ENCODE data around the gene KRTAP10-2.

Gene KRTAP10-2

DNA sequence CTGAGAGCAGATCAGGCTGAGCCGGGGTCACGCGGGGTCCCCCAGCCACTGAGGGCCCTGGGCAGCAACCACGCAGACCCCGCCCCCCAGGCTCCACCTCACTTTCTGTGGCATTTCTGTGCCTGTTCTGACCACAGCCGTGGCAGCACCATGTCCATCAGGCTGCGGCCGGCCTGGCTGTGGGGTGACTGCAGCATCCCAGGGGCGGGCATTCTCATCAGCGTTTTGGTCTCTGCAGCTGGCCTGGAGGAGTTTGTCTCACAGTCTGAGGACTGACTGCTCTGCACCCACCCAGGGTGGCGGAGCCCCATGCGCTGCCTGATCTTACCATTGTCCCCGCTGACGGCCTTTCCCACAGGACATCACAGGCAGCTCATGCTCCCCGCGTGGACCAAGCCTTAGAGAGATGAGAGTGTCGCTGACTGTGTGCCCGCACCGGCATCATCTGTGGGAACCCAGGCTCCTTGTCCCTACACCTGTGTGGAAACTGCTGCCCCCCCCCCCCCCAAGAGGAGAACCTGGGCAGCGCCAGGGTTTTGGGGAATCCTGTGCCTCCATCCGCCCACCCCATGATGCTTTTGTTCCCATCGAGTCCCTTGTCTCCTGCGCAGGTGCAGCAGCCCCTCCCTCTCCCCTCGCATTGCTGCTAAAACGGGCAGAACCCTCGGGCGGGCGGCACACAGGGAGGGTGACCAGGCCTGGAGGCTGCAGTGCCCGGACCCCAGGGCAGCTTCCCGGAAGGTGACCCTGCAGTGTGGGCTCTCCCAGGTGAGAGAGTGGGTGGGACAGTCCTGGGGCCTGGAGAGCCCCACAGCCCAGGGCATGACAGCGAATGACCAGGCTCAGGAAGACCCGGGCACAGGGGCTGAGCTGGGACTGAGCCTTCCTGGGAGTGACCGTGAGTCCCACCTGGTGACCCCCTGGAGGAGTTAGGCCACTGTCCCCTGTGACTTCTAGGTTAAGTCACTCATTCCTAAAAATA, 13.1 kb downstream of the KRTAP10-2 start:
- DNase-seq = no peak

- no peak for DNase-seq
Measured at GRCh38 chr21:44535963-44536362, 15.3 kb downstream of the KRTAP10-2 start.

- no peak for DNase-seq
Measured at GRCh38 chr21:44534688-44535087, 16.6 kb downstream of the KRTAP10-2 start.

- no peak for DNase-seq
Measured at GRCh38 chr21:44533891-44534627, 17.2 kb downstream of the KRTAP10-2 start.

DNA sequence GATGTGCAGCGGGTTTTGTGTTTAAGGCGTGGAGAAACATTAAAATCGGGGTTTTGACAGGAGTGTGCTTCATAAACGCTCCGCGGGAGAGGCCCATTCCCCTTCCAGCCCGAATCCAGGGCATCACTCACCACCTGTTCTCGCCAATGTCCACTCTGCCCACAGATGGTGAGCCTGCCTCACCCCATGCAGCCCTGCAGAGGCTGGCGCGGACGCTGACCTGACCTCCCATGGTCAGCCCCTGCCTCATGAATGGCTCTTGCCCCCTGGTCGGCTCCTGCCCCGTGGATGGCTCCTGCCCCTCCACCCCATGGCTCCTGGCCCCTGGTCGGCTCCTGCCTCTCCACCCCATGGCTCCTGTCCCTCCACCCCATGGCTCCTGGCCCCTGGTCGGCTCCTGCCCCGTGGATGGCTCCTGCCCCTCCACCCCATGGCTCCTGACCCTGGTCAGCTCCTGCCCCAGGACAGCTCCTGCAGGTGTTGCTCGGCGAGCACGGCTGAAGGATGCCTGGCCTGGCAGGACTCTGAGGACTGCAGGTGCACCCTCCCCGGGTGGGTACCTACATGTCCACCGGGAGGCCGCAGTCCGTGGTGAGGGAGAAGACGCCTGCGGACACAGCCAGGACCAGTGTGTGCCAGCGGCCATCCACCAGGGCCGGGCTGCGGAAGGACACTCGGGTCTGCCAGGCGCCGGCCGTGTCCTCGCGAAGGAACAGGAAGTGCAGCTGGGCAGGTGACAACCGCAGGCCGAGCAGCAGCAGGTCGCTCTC, 18.0 kb downstream of the KRTAP10-2 start:
- DNase-seq = no peak

DNA sequence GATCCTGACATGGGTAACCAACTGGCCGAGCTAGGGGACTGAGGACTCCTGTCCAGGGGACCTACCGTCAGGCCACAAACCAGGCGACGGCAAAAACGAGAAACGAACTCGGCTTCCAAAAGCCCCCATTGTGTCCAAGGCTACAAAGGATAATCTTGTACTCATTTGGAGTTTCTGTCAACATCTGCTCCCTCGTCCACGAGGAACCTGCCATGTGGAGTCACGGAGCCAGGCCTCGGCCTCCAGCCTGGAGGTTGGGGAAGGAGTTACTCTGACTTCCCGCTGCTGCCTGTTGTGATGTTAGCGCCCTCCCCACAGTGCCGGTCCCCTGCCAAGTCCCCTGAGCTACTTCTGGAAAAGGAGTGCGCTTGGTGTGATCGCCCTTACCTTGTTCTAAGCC, 18.6 kb downstream of the KRTAP10-2 start:
- DNase-seq = no peak

DNA sequence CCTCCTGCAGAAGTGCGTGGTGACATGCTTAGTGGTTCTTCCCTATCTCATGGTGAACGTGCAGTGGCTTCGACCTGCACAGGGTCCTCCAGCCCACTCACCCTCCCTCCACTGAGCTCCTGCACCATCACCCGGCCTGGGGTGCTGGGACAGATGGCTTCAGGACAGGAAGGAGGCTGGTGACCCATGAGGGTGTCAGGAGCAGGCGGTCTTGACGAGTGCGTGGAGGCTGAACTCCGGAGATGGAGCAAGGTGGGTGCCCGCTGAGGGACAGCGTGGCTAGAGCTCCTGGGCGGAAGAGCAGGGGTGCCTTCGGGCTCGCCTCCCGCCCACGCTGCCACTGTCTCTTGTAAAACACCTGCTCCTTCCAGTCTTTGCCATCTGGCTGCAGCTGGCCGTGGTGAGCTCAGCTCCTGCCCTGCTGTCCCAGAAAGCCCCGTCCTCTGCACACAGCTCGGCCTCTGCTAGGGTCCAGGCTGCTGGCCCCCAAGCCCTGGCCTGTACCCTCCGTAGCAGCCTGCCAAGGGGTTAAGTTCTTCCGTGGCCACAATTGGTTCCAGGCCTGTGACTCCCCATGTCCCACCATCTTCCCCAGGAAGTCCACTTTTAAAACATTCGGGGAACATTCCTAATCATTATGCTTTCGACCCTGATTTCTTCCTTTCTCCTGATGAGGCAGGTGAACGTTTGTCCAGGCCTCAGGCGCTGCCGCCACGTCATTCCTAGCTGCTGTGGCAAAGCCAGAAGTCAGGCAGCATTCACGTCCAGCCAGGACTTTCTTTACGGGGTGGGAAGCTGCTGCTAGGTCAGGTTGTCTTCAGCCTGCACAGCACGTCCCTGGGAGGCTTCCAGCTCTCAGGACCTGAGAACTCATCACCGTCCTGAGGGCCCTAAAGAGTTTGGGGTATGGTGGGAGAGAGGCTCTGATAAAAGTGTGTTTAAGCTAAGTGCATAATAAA, 19.4 kb downstream of the KRTAP10-2 start:
- no peak for DNase-seq

DNA sequence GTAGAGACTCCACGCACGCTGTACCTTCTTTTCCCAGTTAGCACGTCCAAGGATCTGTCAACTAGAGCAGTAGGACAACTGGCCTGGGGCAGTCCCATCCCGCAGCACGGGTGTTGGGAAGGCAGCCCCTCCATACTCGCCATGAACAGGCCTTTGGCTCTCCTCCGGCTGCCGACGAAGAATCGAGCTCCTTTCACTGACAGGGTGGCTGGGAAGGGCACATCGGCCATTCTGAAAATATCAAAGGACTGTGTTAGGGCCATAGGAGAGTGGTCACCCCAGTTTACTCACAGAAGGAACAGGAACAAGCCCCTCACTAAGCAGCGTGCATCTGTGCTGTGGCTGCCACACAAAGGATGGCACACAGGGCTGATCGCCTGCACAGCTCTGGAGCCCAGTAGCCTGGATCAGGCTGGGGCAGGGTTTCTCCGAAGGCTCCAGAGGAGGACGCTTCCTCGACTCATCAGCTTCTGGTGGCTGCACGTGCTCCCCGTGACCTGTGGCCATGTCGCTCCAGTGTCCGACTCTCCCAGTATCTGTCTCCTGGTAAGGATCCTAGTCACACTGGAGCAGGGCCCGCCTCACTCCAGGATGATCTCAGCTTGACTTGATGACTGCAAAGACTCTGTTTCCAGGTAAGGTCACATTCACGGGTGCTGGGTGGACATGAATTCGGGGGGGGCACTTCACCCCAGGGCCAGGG, 20.3 kb downstream of the KRTAP10-2 start:
- DNase-seq = no peak

GRCh38 chr21:44530221-44530902, 20.9 kb downstream of the KRTAP10-2 start:
- DNase-seq = no peak

DNA sequence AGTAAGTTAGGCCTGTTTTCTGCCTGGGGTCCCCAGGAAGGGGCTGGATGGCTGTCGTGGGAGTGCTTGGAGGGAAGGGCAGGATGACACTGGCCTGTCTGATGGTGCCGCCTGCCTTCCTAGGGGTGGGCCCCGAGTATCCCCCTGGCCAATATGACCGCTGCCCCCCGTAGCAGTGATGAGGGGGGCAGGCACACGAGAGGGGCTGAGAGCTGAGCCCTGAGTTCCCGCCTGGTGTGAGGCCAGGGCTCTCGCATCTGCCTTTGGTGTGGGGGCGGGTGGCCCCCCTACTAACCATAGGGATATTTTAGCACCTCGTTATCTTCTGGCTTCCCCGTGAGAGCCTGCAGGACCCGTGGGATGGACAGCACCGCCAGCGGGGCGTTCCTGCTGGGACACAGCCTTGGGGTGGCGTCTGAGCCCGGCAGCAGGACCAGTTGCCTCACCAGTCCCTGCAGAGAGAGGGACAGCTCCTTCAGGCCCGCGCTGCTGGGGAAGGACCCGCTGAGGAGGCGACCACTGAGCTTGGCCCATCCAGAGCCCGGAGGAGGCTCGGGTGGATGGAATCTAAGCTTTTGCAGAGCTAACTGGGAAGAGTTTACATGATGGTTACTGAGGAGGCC, 21.7 kb downstream of the KRTAP10-2 start:
- DNase-seq = no peak

GRCh38 chr21:44529011-44529421, 22.3 kb downstream of the KRTAP10-2 start:
- no peak for DNase-seq

- DNase-seq = no peak
Measured at GRCh38 chr21:44528634-44528995, 22.7 kb downstream of the KRTAP10-2 start.

- DNase-seq = no peak
Measured at GRCh38 chr21:44527983-44528633, 23.2 kb downstream of the KRTAP10-2 start.

- DNase-seq = no peak
Measured at GRCh38 chr21:44527156-44527982, 23.9 kb downstream of the KRTAP10-2 start.

GRCh38 chr21:44526096-44526997, 25.0 kb downstream of the KRTAP10-2 start:
- DNase-seq = no peak

DNA sequence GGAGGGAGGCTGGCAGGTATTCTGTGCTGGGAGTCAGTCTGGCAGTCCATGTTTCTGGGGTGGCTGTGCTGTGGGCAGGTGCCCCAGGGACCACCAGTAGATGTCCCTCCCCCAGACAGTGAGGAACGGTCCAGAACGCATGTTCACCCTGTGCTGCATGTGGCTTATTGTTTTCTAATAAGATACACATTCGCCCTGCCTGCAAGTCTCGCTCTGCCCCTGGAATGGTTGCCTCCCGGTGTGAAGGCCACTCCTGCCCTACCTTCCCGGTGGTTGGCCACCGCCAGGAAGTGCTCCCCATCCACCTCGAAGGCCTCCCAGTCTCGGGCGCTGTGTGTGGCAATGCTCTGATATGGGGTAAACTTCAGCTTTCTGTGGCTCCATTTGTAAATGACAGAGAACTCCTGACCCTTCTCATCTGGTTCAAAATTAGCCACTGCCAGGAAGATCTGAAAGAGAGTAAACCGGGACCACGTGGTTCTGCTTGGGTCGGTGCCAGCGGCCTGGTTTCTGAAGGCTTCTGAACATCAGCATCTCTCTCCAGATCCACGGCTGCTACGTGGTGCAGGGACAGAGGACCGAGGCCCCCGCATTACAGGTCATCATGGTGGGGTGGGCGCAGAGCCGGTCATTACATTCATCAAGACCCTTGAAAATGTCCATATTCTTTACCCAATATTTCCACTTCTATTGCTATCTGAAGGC, 25.8 kb downstream of the KRTAP10-2 start:
- no peak for DNase-seq
